ENCODE data around the gene MKNK1.

Gene MKNK1

GRCh38 chr1:46520063-46520911 is 83.8 kb downstream of the MKNK1 start:
- DNase-seq: peak; percentile 33

- no peak for DNase-seq
These were observed 84.9 kb downstream of the MKNK1 start for GRCh38 chr1:46519209-46519608.

- DNase-seq: no peak
These were observed 86.1 kb downstream of the MKNK1 start for GRCh38 chr1:46517932-46518498.

- DNase-seq: no peak
These were observed 87.0 kb downstream of the MKNK1 start for GRCh38 chr1:46517010-46517600.

GRCh38 chr1:46516200-46516950 is 87.7 kb downstream of the MKNK1 start:
- no peak for DNase-seq

GRCh38 chr1:46515576-46515975 is 88.5 kb downstream of the MKNK1 start:
- no peak for DNase-seq

- DNase-seq: no peak
These were observed 90.5 kb downstream of the MKNK1 start for GRCh38 chr1:46513536-46513935.

GRCh38 chr1:46512792-46513190 is 91.3 kb downstream of the MKNK1 start:
- no peak for DNase-seq

GRCh38 chr1:46512135-46512791 is 91.8 kb downstream of the MKNK1 start:
- DNase-seq: no peak

- no peak for DNase-seq
These were observed 93.1 kb downstream of the MKNK1 start for GRCh38 chr1:46510998-46511365.

GRCh38 chr1:46510341-46510997 is 93.6 kb downstream of the MKNK1 start:
- no peak for DNase-seq

- DNase-seq: no peak
These were observed 95.3 kb downstream of the MKNK1 start for GRCh38 chr1:46508757-46509156.
